ENCODE results near the gene SEPTIN8.

Gene SEPTIN8

DNA sequence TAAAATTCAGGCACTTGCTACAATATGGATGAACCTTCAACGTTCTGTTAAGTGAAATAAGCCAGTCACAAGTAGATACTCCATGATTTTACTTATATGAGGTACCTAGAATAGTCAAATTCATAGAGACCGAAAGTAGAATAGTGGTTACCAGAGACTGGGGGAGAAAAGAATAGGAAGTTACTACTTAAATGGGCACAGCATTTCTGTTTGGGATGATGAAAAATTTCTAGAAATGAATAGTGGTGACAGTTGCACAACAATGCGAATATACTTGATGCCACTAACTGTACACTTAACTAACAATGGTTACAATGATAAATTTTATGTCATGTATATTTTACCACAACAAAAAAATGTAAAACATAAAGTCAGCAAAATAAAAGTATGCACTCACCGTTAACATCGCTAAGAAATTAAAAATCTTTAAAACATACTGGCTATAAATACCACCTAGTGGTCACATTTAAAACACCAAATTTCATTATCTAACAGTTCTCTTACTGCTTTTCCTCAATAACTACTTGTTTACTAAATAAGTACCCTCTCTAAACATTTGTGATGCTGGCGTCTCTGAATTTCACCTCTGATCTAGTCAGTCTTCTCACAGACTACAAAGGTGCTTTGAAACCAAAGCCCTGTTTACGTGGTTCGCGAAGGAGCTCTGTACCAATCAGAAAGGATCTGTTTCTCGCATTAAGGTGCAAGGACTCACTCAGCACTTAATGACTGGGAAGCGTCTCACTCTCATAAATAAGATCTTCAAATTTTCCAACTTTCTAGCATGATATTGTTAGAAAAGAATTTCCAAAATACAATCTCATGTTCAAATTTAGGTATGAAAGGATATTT is 62.4 kb downstream of the SEPTIN8 start:
- H3K27me3 ChIP-seq (ENCODE audit: insufficient read depth, poor library complexity, severe bottlenecking): no peaks in the 10 kb centered on the region
- no peak overlapping the region for H3K4me3 ChIP-seq (replicated peaks; ENCODE audit: insufficient read depth, low read length)
- DNase-seq (ENCODE audit: low read depth in 1 of 2, low spot score in 1 of 2): no peak
- TF ChIP-seq POLR2AphosphoS5 (IDR thresholded peaks at IDR 0.05; ENCODE audit: low read depth) (no peak), GABPA (IDR thresholded peaks at IDR 0.05; ENCODE audit: low read depth) (no peak), SPI1 (IDR thresholded peaks at IDR 0.05; ENCODE audit: borderline replicate concordance, low read depth) (no peak)
- TF ChIP-seq, protein P1, sequence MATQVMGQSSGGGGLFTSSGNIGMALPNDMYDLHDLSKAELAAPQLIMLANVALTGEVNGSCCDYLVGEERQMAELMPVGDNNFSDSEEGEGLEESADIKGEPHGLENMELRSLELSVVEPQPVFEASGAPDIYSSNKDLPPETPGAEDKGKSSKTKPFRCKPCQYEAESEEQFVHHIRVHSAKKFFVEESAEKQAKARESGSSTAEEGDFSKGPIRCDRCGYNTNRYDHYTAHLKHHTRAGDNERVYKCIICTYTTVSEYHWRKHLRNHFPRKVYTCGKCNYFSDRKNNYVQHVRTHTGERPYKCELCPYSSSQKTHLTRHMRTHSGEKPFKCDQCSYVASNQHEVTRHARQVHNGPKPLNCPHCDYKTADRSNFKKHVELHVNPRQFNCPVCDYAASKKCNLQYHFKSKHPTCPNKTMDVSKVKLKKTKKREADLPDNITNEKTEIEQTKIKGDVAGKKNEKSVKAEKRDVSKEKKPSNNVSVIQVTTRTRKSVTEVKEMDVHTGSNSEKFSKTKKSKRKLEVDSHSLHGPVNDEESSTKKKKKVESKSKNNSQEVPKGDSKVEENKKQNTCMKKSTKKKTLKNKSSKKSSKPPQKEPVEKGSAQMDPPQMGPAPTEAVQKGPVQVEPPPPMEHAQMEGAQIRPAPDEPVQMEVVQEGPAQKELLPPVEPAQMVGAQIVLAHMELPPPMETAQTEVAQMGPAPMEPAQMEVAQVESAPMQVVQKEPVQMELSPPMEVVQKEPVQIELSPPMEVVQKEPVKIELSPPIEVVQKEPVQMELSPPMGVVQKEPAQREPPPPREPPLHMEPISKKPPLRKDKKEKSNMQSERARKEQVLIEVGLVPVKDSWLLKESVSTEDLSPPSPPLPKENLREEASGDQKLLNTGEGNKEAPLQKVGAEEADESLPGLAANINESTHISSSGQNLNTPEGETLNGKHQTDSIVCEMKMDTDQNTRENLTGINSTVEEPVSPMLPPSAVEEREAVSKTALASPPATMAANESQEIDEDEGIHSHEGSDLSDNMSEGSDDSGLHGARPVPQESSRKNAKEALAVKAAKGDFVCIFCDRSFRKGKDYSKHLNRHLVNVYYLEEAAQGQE (IDR thresholded peaks at IDR 0.05; ENCODE audit: insufficient replicate concordance, low read depth): no peak
- TF ChIP-seq, protein P2, sequence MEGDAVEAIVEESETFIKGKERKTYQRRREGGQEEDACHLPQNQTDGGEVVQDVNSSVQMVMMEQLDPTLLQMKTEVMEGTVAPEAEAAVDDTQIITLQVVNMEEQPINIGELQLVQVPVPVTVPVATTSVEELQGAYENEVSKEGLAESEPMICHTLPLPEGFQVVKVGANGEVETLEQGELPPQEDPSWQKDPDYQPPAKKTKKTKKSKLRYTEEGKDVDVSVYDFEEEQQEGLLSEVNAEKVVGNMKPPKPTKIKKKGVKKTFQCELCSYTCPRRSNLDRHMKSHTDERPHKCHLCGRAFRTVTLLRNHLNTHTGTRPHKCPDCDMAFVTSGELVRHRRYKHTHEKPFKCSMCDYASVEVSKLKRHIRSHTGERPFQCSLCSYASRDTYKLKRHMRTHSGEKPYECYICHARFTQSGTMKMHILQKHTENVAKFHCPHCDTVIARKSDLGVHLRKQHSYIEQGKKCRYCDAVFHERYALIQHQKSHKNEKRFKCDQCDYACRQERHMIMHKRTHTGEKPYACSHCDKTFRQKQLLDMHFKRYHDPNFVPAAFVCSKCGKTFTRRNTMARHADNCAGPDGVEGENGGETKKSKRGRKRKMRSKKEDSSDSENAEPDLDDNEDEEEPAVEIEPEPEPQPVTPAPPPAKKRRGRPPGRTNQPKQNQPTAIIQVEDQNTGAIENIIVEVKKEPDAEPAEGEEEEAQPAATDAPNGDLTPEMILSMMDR (IDR thresholded peaks at IDR 0.05; ENCODE audit: insufficient read depth, low read length): no peak
- no peak overlapping the region for H3K27ac ChIP-seq (replicated peaks)

DNA sequence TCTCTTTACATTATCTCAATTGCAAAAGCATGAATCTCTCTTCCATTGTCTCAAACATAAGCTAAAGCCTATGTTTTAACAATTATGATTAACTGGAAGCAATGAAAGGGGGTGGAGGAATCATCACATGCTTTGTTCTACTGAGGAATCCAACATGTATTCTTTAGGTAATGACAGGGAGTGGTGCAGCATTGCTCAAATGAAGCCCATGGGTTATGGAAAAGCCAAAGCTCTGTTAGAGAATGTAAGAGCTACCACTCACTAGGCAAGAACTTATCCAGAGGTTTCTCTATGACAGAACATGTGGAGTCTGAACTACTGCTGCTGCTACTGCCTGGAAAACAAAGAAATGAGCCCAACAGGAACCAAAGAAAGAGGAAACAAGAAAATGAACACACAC is 68.4 kb downstream of the SEPTIN8 start:
- Histone ChIP-seq H3K27me3 (ENCODE audit: insufficient read depth, poor library complexity, severe bottlenecking) (no peaks in the 10 kb centered on the region), H3K27ac (replicated peaks) (no peak overlapping the region), H3K4me3 (replicated peaks; ENCODE audit: insufficient read depth, low read length) (no peak overlapping the region)
- TF ChIP-seq SPI1 (IDR thresholded peaks at IDR 0.05; ENCODE audit: borderline replicate concordance, low read depth) (no peak), GABPA (IDR thresholded peaks at IDR 0.05; ENCODE audit: low read depth) (no peak), POLR2AphosphoS5 (IDR thresholded peaks at IDR 0.05; ENCODE audit: low read depth) (no peak)
- TF ChIP-seq, protein P2 (IDR thresholded peaks at IDR 0.05; ENCODE audit: insufficient read depth, low read length): no peak
- TF ChIP-seq, protein P1 (IDR thresholded peaks at IDR 0.05; ENCODE audit: insufficient replicate concordance, low read depth): no peak
- DNase-seq (ENCODE audit: low read depth in 1 of 2, low spot score in 1 of 2): no peak

DNA sequence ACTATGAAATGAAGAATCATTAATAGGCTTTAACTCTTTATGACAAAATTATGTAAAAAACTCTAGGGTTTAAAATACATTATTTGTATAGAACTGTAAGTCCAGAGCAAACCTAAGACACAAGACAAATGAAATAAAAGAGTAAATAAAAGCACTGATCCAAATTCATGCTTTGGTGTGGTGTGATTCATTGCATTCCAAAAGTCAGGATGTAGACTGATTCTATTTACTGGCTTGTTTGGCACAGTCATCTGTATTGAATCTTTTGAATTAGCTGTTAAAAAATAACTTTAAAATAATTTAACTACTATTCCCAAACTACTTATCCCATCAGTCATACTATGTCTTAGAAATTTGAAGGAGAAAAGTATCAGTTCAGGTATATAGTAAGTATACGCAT is 72.2 kb downstream of the SEPTIN8 start:
- H3K27ac ChIP-seq (replicated peaks): no peak overlapping the region
- TF ChIP-seq GABPA (IDR thresholded peaks at IDR 0.05; ENCODE audit: low read depth): no peak
- TF ChIP-seq, protein P1 (IDR thresholded peaks at IDR 0.05; ENCODE audit: insufficient replicate concordance, low read depth): no peak
- TF ChIP-seq, protein P2 (IDR thresholded peaks at IDR 0.05; ENCODE audit: insufficient read depth, low read length): no peak
- TF ChIP-seq SPI1 (IDR thresholded peaks at IDR 0.05; ENCODE audit: borderline replicate concordance, low read depth): no peak
- TF ChIP-seq POLR2AphosphoS5 (IDR thresholded peaks at IDR 0.05; ENCODE audit: low read depth): no peak
- H3K27me3 ChIP-seq (ENCODE audit: insufficient read depth, poor library complexity, severe bottlenecking): no peaks in the 10 kb centered on the region
- no peak overlapping the region for H3K4me3 ChIP-seq (replicated peaks; ENCODE audit: insufficient read depth, low read length)
- DNase-seq (ENCODE audit: low read depth in 1 of 2, low spot score in 1 of 2): no peak
